DOHH2 (cell line): ENCODE measurements around the gene EPHA3.

Source experiments
- H3F3A ChIP-seq: fragments of 200-600 bp; sonication (generic), shearing (Covaris generic); 2 replicates; pipeline ENCODE4 v1.6.0; 2016; ENCODE audit warnings: antibody characterized with exemption, mild to moderate bottlenecking; ENCODE audit not compliant: control insufficient read depth, insufficient read depth
- H3K27ac ChIP-seq: fragments of 200-600 bp; sonication (generic); 2 replicates; pipeline ENCODE4 v1.5.1; 2014; ENCODE audit warnings: low read depth, mild to moderate bottlenecking, low read length, moderate library complexity
- H3K27me3 ChIP-seq: fragments of 200-600 bp; sonication (generic); 2 replicates; pipeline ENCODE4 v1.6.1; 2014; ENCODE audit warnings: mild to moderate bottlenecking, low read length, mixed read lengths; ENCODE audit not compliant: control insufficient read depth
- H3K36me3 ChIP-seq: fragments of 200-600 bp; sonication (generic); 2 replicates; pipeline ENCODE4 v1.6.1; 2014; ENCODE audit warnings: mild to moderate bottlenecking, low read length, moderate library complexity, mixed read lengths; ENCODE audit not compliant: control insufficient read depth
- H3K4me1 ChIP-seq: fragments of 200-600 bp; sonication (generic); 2 replicates; pipeline ENCODE4 v1.6.1; 2014; ENCODE audit warnings: mild to moderate bottlenecking, low read length, mixed read lengths; ENCODE audit not compliant: control insufficient read depth
- H3K4me2 ChIP-seq: fragments of 200-600 bp; sonication (generic); 2 replicates; pipeline ENCODE4 v1.6.0; 2014; ENCODE audit warnings: mild to moderate bottlenecking, low read length, moderate library complexity
- H3K4me3 ChIP-seq: fragments of 200-600 bp; sonication (generic); 2 replicates; pipeline ENCODE4 v1.5.1; 2014; ENCODE audit warnings: mild to moderate bottlenecking, low read length, mixed read lengths
- H3K79me2 ChIP-seq: fragments of 200-600 bp; sonication (generic); 2 replicates; pipeline ENCODE4 v1.6.1; 2014; ENCODE audit warnings: mild to moderate bottlenecking, low read length, mixed read lengths; ENCODE audit not compliant: control insufficient read depth
- H3K9me2 ChIP-seq: fragments of 200-600 bp; sonication (generic); replicated peaks from 2 replicates; pipeline ENCODE4 v1.6.1; 2014; ENCODE audit warnings: mild to moderate bottlenecking, low read length, mixed read lengths; ENCODE audit not compliant: control insufficient read depth
- H3K9me3 ChIP-seq: fragments of 200-600 bp; sonication (generic); 2 replicates; pipeline ENCODE4 v1.6.1; 2014; ENCODE audit warnings: antibody characterized with exemption, low read length, mixed read lengths; ENCODE audit not compliant: control insufficient read depth, insufficient read depth
- H4K20me1 ChIP-seq: fragments of 200-600 bp; sonication (generic); 2 replicates; pipeline ENCODE4 v1.6.0; 2014; ENCODE audit warnings: low read depth, mild to moderate bottlenecking, antibody characterized with exemption, low read length, moderate library complexity; ENCODE audit not compliant: control insufficient read depth, insufficient read depth
- EZH2phosphoT487 ChIP-seq: fragments of 200-600 bp; sonication (generic); IDR thresholded peaks from 2 replicates; pipeline ENCODE4 v1.6.1; 2017; ENCODE audit warnings: borderline replicate concordance, mild to moderate bottlenecking, antibody characterized with exemption, low read length, moderate library complexity, mixed read lengths
- TF ChIP-seq, protein P1 (sequence below): fragments of 200-600 bp; sonication (generic); IDR thresholded peaks from one replicate; pipeline ENCODE4 v1.5.1; 2014; ENCODE audit warnings: antibody characterized with exemption, mild to moderate bottlenecking, low read depth, low read length; ENCODE audit not compliant: poor library complexity, severe bottlenecking

The EPHA3 gene

GRCh38 chr3:89155811-89156210 is 48.4 kb downstream of the EPHA3 start:
- Histone ChIP-seq H3F3A (no peaks in the 10 kb centered on the region), H3K36me3 (no peaks in the 10 kb centered on the region), H3K4me2 (no peak overlapping the region), H4K20me1 (no peaks in the 10 kb centered on the region), H3K4me1 (no peaks in the 10 kb centered on the region), H3K27ac (no peak overlapping the region), H3K9me2 (no peaks in the 10 kb centered on the region), H3K27me3 (no peaks in the 10 kb centered on the region), H3K9me3 (no peaks in the 10 kb centered on the region), H3K79me2 (no peaks in the 10 kb centered on the region), H3K4me3 (no peak overlapping the region)
- TF ChIP-seq, protein P1, sequence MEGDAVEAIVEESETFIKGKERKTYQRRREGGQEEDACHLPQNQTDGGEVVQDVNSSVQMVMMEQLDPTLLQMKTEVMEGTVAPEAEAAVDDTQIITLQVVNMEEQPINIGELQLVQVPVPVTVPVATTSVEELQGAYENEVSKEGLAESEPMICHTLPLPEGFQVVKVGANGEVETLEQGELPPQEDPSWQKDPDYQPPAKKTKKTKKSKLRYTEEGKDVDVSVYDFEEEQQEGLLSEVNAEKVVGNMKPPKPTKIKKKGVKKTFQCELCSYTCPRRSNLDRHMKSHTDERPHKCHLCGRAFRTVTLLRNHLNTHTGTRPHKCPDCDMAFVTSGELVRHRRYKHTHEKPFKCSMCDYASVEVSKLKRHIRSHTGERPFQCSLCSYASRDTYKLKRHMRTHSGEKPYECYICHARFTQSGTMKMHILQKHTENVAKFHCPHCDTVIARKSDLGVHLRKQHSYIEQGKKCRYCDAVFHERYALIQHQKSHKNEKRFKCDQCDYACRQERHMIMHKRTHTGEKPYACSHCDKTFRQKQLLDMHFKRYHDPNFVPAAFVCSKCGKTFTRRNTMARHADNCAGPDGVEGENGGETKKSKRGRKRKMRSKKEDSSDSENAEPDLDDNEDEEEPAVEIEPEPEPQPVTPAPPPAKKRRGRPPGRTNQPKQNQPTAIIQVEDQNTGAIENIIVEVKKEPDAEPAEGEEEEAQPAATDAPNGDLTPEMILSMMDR = no peak

DNA sequence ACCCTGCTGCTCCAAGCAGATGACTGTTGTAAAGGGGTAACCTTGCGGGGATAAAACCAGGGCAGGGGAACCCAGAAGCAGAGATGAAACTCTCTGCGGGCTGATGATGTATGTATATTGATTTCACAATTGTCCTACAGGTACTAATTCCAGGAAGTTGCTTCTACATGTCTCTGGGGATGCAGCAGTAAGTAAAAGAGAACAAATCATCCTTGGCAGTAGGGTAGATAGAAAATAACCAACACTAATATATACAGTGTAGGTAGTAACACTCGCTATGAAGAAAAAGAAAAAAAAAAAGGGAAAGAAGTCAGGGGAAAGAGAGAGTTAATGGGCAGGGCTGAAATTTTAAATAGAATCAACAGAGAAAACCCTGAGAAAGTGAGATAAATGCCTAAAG is 50.2 kb downstream of the EPHA3 start:
- Histone ChIP-seq H3K4me1 (no peaks in the 10 kb centered on the region), H3K4me2 (no peak overlapping the region), H3K27ac (no peak overlapping the region), H3F3A (no peaks in the 10 kb centered on the region), H3K9me2 (no peaks in the 10 kb centered on the region), H3K79me2 (no peaks in the 10 kb centered on the region), H3K4me3 (no peak overlapping the region), H3K9me3 (no peaks in the 10 kb centered on the region), H4K20me1 (no peaks in the 10 kb centered on the region), H3K36me3 (no peaks in the 10 kb centered on the region), H3K27me3 (no peaks in the 10 kb centered on the region)
- TF ChIP-seq, protein P1 = no peak
- TF ChIP-seq EZH2phosphoT487 = no peak

DNA sequence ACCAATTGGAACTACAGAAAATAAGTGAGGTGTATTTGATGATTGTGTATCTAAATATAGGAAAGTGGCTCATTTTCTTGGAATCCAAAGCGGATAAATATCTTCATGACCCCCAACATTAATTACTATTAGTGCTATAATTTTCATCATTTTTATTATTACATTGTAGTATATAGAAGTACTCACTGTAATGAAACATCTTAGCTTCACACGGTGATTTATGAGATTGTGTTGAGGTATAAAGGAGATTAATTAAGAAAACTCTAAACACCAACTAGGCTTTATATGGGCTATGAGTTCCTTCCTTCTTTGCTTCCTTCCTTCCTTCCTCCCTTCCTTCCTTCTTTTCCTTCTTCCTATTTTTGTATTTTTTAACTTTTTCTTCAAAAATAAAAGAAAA is 52.2 kb downstream of the EPHA3 start:
- Histone ChIP-seq H3K4me3 (no peak overlapping the region), H3K27me3 (no peaks in the 10 kb centered on the region), H4K20me1 (no peaks in the 10 kb centered on the region), H3K9me2 (no peaks in the 10 kb centered on the region), H3K4me1 (no peaks in the 10 kb centered on the region), H3K9me3 (no peaks in the 10 kb centered on the region), H3K79me2 (no peaks in the 10 kb centered on the region), H3K36me3 (no peaks in the 10 kb centered on the region), H3K4me2 (no peak overlapping the region), H3F3A (no peaks in the 10 kb centered on the region), H3K27ac (no peak overlapping the region)
- TF ChIP-seq, protein P1 = no peak
- TF ChIP-seq EZH2phosphoT487 = no peak

DNA sequence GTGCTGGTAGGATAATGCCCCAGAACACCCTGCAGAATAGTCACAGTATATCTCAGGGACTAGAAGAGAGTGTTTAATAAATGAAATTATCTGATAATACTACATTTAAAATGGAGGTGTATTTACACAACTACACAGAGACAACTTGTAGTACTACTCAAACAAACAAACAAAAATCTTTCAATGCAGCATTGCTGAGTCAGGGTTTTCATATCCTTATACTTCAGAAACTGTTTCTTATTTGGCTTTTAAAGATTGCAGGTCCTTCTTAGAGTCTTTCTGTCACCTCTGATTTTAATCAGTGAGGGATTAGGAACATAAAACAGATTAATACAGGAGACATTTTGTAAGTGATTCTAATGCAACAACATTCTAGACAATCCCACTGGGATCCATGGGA is 57.4 kb downstream of the EPHA3 start:
- H3F3A ChIP-seq = no peaks in the 10 kb centered on the region
- H3K4me1 ChIP-seq = no peaks in the 10 kb centered on the region
- no peak overlapping the region for H3K4me3 ChIP-seq
- no peaks in the 10 kb centered on the region for H3K36me3 ChIP-seq
- no peaks in the 10 kb centered on the region for H3K79me2 ChIP-seq
- TF ChIP-seq EZH2phosphoT487 = no peak
- TF ChIP-seq, protein P1 = no peak
- no peaks in the 10 kb centered on the region for H4K20me1 ChIP-seq
- H3K9me2 ChIP-seq = no peaks in the 10 kb centered on the region
- H3K27ac ChIP-seq = no peak overlapping the region
- H3K27me3 ChIP-seq = no peaks in the 10 kb centered on the region
- H3K9me3 ChIP-seq = no peaks in the 10 kb centered on the region
- H3K4me2 ChIP-seq = no peak overlapping the region
